Cortex of kidney (tissue), 1 donor: ENCODE measurements around the gene PARVA.
A peak's percentile ranks its signal among the peaks of the same experiment; 100 is the strongest.
"Not testable (repeated sequence)": the region's sequence is repeated elsewhere in the genome, so short reads cannot be mapped to it uniquely, and the experiment has no call there.

Experiments
- DNase-seq: peaks from one replicate; lab custom pipeline; 2025; lab: John Stamatoyannopoulos, UW

PARVA gene, protein sequence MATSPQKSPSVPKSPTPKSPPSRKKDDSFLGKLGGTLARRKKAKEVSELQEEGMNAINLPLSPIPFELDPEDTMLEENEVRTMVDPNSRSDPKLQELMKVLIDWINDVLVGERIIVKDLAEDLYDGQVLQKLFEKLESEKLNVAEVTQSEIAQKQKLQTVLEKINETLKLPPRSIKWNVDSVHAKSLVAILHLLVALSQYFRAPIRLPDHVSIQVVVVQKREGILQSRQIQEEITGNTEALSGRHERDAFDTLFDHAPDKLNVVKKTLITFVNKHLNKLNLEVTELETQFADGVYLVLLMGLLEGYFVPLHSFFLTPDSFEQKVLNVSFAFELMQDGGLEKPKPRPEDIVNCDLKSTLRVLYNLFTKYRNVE

DNA sequence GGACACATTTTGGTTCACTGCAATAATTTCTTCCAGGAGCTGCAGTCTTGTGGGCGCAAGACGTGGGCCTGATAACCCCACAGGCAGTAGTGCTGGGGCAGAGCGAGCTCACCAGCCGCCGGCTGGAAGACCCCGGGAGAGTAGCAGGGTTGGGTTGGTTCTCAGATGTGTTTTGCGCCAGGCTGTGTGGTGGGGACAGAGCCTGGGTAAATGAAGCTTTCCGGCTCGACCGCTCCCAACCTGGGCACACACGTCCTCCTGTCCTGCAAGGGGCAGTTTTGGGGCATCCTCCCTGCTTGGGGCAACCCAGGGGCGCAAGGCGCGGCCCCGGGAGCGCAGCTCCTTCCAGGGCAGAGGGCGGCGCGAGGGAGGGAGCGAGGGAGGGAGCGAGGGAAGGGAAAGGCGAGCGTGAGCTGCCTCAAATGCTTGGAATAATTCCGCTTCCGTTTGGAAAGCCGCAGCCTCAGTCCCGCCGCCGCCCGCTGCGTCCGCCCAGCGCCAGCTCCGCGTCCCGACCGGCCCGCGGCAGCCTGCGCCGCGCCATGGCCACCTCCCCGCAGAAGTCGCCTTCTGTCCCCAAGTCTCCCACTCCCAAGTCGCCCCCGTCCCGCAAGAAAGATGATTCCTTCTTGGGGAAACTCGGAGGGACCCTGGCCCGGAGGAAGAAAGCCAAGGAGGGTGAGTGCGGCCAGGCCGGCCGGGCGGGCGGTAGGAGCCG is at the start of gene PARVA:
Gene PARVA (plus strand): TSS at position 466 of the 718 bp plus-strand sequence. CDS start 77 bp downstream, at position 543.
- DNase-seq = peak; percentile 33

DNA sequence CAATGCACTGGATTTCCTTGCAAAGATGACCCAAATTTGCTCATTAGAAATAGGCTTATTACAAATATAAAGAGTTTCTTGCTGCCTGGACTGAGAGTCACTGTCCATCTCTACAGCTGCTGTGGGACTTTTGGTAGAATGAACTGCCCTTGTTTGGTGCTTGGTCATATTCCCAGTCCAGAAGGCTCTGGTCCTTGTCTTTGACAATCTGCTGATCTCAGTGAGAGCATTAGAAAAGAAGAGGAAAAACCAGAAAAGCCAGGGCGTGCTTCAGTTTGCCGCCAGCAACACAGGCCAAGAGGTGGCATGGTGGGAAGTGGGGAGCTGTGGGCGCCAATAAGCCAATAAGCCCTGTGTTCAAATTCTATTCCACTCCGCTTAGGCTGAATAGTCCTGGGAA is 48.2 kb upstream of the PARVA start:
- no peak for DNase-seq

DNA sequence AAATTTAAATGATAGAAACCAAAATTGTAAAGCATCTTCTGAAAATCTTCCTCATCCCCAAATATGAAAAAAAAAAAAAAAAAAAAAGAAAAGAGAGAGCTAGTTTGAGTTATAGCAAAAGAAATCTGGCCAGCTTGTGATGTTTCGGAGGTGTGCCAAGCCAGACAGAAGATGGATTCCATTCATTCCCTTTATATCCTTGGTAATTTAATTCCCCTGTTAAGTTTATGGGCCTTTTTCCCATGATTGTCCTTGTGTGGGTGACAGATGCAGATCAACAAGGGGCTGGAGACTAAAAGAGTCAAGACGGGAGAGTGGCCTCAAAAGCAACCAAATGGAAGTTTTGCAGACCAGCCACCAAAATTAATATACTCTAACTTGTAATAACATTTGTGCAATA is 47.6 kb upstream of the PARVA start:
- no peak for DNase-seq

DNA sequence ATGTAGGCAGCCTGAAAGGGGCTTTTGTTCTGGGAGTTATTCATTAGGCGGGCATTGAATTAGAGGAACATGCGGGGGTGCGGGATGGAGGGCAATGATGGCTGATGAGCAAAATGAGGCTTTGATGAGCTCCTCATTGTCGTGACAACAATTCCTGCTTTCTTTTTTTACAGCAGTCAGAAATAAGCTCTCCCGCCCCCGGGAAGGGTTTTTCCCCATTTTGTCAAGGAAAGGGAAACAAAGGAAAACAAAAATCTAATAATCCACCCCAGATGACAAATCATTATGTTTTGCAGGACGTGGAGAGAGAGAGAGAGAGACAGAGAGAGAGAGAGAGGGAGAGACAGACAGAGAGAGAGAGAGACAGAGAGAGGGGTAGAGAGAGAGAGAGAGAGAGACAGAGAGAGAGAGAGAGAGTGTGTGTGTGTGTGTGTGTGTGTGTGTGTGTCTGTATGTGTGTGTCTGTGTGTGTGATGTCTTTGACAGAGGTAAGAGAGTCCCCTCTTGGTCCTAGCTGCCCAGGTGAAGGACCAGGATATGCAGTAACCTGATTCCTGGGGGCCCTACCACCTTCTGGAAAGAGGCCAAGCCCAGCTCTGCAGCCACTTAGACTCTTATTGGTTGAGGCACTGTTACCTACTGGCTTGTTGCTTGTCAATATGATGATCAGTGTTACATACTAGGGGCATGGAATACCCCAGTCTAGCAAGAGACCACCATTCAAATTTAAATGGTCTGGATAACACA is 46.7 kb upstream of the PARVA start:
- DNase-seq = no peak

DNA sequence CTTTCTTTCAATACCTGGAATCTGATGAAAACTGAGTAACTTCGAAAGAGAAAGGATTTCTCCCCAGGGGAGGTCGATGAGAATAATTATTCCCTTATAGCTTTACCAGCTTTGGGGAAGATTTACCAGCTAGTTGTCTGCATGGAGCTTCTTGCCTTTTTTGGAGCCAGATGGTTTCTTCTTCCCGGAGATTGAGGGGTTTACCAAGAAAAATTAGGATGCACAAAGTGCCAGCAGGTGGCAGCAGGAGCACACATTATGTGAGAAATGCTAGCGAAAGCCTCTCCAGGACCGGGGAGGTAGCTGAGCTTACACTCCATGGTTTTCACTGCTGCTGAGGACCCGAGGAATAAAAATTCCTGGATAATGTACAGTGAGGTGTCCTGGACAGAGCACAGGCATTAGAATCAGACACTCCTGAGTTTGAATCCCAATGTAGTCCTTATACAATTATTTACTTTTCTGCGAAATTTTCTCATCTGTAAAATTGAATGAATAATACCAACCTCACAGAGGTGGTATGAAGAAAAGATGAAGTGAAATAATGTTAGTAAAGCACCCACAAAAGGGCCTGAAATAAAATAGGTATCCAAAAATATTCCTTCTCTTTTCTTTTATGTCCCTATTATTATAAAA is 46.0 kb upstream of the PARVA start:
- DNase-seq = no peak

DNA sequence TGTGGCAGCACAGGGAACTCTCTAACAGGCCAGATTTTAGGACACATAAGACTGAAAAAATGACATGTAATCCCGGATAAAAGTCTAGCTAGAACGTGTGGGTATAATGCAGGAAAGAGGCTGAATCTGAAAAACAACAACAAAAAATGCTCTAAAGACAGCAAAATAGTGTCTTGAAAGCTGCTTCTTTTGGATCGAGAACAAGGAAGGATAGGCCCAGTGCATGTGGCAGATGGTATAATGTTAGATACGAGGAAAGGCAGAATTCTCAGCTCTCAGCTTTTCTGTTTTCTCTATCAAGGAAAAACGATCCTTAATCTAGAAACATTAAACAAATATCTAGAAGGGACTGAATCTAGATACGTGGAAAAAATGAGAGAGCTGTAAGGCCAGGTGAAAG is 33.8 kb upstream of the PARVA start:
- no peak for DNase-seq

DNA sequence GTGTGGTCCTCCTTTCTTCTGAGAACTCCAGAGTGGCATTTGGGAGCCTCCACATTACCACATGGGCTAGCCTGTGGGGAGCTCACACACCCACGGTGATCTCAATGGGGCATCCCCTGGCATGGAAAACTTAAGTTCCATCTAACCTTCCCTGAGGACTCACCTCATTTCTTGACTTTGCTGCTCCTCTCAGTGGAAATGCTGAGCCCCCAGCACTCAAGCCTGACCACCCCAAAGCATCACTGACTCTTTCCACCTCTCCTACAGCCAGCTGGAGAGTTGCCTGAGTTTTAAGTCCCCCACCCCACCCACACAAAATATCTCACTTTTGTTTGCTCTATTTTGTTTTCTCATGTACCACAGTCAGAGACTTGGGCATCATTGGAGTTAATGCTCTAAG is 23.8 kb upstream of the PARVA start:
- no peak for DNase-seq

DNA sequence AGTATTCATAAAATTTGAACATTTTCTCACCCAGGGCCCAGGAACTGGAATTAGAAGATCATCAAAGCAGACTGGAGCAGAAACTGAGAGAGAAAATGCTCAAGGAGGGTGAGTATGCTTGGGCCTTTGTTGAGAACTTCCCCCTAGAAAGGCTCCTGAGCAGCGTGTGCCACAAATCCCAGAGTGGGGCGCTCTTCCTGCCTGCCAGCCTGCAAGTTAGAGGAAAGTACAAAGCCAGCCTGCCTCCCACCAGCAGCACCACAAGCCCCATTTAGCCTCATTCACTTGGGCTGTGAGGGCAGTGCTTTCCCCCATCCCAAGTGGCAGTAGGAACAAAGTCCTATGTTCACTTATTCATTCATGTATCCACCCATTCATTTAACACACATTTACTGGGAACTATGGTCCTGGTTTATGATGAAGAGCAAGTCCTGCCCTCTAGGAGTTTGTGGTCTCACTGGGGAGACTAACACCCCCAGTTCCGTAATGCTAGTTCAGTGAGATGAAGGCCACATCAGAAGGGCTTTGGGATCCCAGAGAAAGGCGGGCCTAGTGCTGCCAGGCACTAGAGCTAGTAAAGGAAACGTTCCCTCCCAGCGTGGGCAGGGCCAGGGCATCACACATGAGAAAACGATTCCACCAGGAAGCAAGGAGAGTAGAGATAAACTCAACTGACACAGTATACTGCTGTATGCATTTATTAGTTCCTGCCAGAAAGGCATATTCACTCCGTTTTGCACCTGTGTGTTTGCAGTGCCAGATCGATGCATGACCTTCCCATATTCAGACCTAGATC is 22.4 kb upstream of the PARVA start:
- DNase-seq = no peak

DNA sequence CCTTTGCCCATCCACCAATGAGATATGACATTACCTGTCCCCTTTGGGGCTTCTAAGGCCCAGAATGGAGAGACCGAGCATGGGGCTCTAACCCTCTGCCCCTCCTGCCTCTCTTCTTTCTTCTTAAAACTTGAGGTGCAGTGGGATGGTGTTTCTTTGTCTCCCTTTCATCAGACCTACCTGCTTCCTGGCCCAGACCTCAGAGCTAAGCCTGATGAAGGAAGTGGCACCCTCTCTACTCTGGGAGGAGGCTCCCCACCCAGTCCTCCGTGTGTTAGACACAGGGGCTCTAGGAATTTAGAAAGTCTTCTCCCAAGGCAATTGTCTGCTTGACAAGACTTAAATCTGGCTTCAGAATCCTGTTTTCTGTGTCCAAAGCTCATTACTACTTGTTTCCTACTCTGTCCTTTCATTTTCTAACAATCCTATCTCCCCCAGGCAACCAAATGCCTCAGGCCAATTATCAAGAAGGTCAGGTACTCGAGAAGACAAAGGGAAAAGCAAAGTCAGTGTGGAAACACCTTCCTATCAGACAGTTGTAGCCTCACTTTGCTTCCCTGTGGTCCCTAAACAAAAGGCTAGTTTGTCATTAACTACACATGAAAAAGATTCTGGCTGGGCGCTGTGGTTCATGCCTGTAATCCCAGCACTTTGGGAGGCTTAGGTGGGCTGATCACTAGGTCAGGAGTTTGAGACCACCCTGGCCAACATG is 20.3 kb upstream of the PARVA start:
- no peak for DNase-seq

DNA sequence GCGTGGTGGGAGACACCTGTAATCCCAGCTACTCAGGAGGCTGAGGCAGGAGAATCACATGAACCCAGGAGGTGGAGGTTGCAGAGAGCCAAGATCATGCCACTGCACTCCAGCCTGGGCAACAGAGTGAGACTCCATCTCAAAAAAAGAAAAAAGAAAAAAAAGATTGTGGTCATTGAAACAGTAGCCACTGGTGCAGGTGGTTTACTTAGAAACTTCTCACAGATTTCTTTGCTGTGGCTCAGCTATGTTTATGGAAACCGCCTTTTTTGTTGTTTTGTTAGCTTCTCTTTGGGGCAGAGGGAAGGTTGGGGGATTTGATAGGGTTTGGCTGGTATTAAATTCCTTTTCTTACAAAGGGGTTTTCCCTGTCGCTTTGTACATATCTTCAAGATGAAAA is 19.7 kb upstream of the PARVA start:
- not testable (repeated sequence) for DNase-seq

DNA sequence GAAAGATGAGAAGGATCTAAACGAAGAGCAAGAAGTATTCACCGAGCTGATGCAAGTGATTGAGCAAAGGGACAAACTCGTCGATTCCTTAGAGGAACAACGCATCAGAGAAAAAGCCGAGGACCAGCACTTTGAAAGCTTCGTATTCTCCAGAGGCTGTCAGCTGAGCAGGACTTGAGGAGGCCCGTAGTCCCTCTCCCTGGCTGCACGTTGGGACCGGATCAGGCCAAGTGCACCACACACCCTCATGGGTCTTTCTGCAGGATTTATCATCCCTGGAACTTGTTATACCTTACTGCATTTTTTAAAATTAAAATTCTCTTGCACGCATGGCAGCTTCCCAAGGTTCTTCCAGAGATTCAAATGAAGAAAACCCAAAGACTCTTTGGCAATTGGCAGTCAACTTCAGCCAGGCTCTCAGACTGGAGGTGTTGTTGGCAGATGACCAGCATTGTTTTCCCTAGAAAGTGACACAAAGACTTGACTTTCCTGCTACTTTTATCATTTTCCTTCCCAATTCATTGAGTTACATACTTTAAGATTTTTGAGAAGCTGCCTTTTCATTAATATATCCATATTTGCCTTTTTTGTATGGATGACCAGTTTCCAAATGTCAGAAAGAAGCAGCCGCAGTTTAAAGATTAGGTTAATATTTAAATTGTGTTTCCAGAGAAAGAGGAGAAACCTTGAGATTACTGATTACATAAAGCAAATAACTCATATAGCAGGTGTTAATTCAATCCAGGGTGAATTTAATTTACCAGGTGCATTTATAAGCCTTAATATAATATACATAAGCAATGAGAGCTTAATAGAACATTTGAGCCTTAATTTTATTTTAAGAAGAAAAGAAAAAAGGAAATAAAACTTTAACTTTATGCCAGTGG is 18.8 kb upstream of the PARVA start:
- no peak for DNase-seq

DNA sequence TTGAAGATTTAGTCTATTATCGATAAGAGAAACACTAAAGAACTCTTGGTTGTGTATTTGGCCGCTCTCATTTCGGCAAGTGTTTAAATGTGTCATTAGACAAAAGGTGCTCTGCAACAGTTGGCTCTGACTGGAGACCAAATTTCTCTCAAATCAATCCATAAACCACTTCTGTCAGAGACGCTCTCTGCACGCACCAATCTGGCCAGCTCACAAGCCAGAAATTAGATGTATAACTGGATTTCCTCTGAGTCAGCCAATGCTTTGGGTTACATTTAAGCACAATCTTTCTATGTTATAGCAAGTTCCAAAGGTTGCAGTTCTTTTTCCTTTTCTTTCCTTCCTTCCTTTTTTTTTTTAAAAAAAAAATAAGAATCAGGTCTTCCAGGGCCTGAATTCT is 17.6 kb upstream of the PARVA start:
- no peak for DNase-seq

DNA sequence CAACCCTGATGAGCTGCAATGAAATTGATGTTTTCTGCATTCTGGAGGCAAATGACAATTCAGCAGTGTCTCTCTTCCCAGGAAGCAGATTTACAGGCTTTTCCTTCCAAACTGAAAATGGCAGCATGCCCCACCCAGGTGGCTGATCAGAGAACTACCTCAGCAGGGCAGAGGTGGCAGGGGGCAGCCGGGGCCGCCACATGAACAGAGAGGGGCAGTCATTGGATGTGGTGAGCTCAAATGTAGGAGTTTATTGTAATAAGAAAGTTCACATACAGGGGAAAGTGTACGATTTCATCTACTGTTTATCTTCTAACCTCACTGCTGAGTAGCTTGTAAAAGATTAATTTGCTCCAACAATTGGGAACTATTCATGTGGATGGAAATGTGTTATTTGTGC is 15.7 kb upstream of the PARVA start:
- no peak for DNase-seq

DNA sequence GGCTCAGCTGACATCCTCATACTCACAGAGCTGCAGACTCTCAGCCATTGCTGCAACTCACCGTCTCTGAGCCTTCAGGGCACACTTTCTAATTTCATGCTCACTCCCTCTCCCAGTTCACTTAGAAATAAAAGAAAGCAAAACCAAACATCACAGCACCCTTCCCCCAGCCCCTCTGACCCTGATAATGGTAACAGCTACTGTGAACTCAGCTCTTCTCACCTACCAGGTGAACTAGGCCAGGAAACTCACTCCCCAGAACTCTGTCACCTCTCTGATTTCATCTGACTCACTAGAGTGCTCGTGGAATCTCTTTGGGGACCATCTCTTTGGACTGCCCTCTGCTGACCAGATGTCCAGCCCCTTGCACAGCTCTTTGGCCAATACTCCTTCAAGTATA is 14.5 kb upstream of the PARVA start:
- DNase-seq = no peak

DNA sequence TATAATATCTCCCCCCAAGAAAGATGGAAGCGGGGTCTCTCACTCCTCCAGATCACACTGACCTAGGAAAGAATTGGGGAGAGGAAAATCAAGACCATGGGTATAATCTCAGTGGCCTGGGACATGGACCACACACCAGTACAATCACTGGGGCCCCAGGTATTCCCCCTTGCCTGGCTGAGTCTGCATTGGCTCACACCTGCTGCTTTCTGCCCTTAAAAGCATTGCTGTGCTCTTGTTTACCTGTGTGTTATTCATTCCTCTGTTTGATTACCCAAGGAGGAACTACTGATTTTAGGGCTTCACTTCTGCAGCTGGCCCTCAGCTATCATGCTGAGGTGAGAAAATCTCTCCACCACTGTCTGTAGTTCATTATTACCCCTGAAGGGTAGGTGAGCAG is 14.0 kb upstream of the PARVA start:
- DNase-seq = no peak

DNA sequence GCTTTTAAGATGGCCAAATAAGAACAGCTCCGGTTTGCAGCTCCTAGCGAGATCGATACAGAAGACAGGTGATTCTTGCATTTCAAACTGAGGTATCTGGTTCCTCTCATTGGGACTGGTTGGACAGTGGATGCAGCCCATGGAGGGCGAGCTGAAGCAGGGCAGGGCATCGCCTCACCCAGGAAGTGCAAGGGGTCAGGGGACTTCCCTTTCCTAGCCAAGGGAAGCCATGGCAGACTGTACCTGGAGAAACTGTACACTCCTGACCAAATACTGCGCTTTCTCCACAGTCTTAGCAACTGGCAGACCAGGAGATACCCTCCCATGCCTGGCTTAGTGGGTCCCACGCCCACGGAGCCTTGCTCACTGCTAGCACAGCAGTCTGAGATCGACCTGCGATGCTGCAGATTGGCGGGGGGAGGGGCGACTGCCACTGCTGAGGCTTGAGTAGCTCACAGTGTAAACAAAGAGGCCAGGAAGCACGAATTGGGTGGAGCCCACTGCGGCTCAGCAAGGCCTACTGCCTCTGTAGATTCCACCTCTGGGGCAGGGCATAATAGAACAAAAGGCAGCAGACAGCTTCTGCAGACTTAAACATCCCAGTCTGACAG is 11.3 kb upstream of the PARVA start:
- DNase-seq = not testable (repeated sequence)

DNA sequence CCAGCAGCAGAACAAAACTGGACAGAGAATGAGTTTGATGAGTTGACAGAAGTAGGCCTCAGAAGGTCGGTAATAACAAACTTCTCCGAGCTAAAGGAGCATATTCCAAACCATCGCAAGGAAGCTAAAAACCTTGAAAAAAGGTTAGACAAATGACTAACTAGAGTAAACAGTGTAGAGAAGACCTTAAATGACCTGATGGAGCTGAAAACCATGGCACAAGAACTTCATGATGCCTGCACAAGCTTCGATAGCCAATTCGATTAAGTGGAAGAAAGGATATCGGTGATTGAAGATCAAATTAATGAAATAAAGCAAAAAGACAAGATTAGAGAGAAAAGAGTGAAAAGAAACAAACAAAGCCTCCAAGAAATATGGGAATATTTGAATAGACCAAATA is 10.3 kb upstream of the PARVA start:
- not testable (repeated sequence) for DNase-seq

DNA sequence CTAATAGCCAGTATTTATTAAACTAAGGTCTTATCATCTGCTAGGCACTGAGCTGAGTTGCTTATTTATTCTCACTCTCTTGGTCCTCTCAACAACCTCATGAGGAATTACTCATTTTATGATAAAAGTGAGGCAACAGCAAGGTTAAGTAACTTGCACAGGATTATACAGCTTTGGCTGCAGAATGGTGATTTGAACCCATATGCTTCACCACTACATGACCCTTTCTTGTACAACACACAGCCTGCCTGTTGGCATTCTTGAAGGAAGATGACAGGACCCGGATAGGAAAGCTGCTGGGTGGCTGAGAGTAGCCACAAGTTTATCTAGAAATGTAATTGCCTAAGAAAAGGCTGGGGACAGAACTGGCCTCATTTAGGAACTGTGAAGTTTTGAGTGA is 5.3 kb upstream of the PARVA start:
- DNase-seq = no peak

DNA sequence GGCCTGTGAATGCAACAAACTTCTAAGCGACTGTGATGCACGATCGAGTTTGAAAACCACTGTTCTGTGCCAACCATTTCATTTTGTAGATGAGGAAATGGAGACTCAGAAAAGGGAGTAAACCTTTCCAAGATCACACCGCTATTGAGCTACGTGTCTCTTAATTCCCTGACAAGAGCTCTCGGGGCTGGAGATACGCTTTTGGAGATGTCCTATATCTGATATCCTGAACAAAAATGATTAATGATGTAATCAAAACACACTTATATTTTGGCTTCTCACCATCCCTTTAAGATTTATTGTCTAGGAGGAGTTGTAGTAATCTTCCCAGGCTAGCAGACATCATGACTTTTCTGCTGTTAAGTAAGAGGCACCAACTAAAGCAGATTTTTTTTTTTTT is 1.7 kb upstream of the PARVA start:
- DNase-seq = no peak
